ENCODE data around the gene SIGLEC12. TPM values are rescaled to one million over a fixed set of nuclear protein-coding genes. Genes with fewer than 3 reads are reported as not detected.

SIGLEC12 gene
- total RNA-seq, 1 donor from 2014 or later = not detected

DNA sequence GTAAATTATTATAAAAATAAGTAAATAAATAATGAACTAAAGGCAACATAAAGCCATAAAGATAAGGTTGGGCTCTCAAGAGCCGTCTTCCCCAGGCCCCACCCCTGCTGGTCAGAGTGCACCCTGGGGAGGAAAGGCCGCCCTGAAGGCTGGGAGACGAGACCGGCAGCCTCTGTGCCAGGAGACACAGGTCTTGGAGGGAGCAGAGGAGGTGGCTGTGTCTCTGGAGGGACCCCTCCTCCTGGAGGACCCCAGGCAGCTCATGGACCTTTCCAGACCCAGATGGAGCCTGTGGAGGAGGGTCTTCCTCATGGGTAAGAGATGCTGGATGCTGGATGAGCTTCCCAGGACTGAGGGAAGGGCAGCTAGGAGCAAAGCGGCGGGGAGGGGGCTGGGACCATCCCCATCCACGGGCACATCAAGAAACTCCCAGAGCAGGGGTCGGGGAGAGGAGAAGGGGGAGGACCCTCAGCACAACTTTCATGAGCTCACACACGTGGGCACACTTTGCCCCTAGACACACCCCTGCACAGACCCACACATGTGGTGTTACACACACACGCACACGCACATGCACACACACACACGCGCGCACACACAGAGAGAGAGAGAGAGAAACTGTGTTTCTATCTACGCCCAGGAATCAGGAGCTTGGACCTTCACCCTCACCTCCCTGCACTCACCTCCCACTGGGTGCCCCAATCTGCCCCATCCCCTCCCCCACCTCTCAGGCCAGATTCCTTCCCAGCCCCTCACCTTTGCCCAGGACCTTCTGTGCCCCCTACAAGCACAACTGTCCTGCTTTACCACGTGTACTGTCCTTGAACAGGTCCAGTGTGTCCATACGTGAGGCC is 23.0 kb downstream of the SIGLEC12 start, which contains the start of gene CEACAM18:
Gene CEACAM18 (plus strand): TSS at position 159 of the 854 bp plus-strand sequence.
- Mint-ChIP-seq H3K36me3 (ENCODE audit: low read depth, unreplicated experiment) (peaks cover 9% of the 10 kb centered on the region), H3K4me3 (ENCODE audit: unreplicated experiment) (no peak within 1 kb of the TSS), H3K9me3 (ENCODE audit: unreplicated experiment) (no peaks in the 10 kb centered on the region), H3K27me3 (ENCODE audit: unreplicated experiment) (peaks cover 6% of the 10 kb centered on the region), H3K27ac (ENCODE audit: unreplicated experiment) (no peak within 1 kb of the TSS), H3K4me1 (ENCODE audit: unreplicated experiment) (no peaks in the 10 kb centered on the region)
- TF ChIP-seq, protein P1, sequence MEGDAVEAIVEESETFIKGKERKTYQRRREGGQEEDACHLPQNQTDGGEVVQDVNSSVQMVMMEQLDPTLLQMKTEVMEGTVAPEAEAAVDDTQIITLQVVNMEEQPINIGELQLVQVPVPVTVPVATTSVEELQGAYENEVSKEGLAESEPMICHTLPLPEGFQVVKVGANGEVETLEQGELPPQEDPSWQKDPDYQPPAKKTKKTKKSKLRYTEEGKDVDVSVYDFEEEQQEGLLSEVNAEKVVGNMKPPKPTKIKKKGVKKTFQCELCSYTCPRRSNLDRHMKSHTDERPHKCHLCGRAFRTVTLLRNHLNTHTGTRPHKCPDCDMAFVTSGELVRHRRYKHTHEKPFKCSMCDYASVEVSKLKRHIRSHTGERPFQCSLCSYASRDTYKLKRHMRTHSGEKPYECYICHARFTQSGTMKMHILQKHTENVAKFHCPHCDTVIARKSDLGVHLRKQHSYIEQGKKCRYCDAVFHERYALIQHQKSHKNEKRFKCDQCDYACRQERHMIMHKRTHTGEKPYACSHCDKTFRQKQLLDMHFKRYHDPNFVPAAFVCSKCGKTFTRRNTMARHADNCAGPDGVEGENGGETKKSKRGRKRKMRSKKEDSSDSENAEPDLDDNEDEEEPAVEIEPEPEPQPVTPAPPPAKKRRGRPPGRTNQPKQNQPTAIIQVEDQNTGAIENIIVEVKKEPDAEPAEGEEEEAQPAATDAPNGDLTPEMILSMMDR (IDR thresholded peaks at IDR 0.05; ENCODE audit: unreplicated experiment) = no peak
- DNase-seq (ENCODE audit: low spot score) = no peak

DNA sequence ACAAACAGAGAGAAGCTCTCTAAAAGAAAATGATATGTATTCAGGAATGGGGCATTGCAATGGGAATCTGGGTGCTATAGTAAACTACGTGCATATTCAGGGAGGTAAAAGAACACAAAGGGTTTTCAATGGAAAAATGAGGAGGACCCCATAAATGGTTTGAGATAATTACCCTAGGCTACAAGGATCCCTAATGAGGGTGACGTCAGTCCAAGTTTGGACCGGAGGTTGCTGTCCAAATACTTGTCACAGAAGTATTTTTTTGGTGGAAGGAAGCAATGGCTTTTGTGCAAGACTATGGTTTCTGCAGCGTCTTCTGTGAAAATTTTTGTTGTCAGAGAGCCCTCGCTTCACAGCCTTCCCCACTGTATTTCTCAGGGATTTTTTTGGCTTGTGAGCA is 24.3 kb downstream of the SIGLEC12 start:
- DNase-seq (ENCODE audit: low spot score) = no peak
- Mint-ChIP-seq H3K4me3 (ENCODE audit: unreplicated experiment) (no peak overlapping the region), H3K27me3 (ENCODE audit: unreplicated experiment) (peaks cover 6% of the 10 kb centered on the region), H3K36me3 (ENCODE audit: low read depth, unreplicated experiment) (peaks cover 9% of the 10 kb centered on the region), H3K4me1 (ENCODE audit: unreplicated experiment) (peaks cover 3% of the 10 kb centered on the region), H3K9me3 (ENCODE audit: unreplicated experiment) (no peaks in the 10 kb centered on the region), H3K27ac (ENCODE audit: unreplicated experiment) (no peak overlapping the region)
- TF ChIP-seq, protein P1 (IDR thresholded peaks at IDR 0.05; ENCODE audit: unreplicated experiment) = no peak

DNA sequence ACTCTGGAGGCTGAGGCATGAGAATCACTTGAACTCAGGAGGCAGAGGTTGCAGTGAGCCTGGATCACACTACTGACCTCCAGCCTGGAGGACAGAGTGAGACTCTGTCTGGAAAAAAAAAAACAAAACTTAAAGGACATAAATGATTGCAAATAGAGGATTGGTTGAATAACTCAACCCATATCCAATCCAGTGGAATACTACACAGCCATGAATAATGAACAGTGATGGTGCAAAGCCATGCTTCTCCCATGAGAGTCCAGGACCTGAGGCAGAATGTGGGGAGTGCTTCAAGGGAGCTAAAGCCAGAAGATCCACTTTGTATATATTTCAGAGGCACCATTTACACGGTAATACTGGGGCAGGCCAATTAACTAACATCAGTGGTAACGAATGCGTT is 25.4 kb downstream of the SIGLEC12 start:
- Mint-ChIP-seq H3K36me3 (ENCODE audit: low read depth, unreplicated experiment) (peaks cover 9% of the 10 kb centered on the region), H3K27me3 (ENCODE audit: unreplicated experiment) (peaks cover 6% of the 10 kb centered on the region), H3K4me1 (ENCODE audit: unreplicated experiment) (peaks cover 3% of the 10 kb centered on the region), H3K4me3 (ENCODE audit: unreplicated experiment) (no peak overlapping the region), H3K27ac (ENCODE audit: unreplicated experiment) (no peak overlapping the region), H3K9me3 (ENCODE audit: unreplicated experiment) (no peaks in the 10 kb centered on the region)
- no peak for DNase-seq (ENCODE audit: low spot score)
- TF ChIP-seq, protein P1 (IDR thresholded peaks at IDR 0.05; ENCODE audit: unreplicated experiment) = no peak

DNA sequence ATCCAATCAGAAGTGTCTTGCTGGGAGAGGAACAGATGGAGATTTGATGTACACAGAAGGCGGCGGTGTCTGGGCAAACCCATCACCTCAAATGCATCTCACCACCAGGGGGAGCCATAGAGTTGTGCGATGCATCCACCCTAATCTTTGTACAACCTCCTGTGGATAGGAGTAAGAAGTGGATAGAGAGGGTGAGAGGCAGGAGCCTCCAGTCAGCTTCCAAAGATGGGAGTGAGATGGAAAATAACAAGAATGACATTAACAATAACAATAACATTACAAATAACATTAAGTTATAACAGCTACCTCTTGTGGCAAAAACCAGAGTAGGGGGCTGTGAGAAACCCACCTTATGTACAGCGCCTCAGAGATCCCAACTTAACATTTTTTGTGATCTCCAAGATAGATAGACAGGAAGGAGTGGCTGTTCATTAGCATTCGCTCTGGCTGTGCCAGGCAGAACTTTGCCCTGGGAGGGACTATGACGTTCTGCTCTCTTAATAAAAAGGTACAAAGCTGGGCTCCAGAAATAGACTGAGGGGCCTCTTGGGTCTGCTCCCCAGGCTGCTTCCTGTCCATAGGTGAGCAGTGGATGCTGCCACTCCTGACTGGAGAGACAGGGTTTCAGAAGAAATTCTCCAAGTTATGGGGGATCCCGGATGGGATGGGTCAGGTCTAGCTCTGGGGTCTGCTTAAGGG is 28.4 kb downstream of the SIGLEC12 start:
- H3K27me3 Mint-ChIP-seq (ENCODE audit: unreplicated experiment) = no peaks in the 10 kb centered on the region
- H3K27ac Mint-ChIP-seq (ENCODE audit: unreplicated experiment) = no peak overlapping the region
- DNase-seq (ENCODE audit: low spot score) = peak; percentile 84
- TF ChIP-seq, protein P1 (IDR thresholded peaks at IDR 0.05; ENCODE audit: unreplicated experiment) = peak; percentile 91
- peaks cover 15% of the 10 kb centered on the region for H3K4me1 Mint-ChIP-seq (ENCODE audit: unreplicated experiment)
- no peaks in the 10 kb centered on the region for H3K36me3 Mint-ChIP-seq (ENCODE audit: low read depth, unreplicated experiment)
- H3K4me3 Mint-ChIP-seq (ENCODE audit: unreplicated experiment) = no peak overlapping the region
- no peaks in the 10 kb centered on the region for H3K9me3 Mint-ChIP-seq (ENCODE audit: unreplicated experiment)

DNA sequence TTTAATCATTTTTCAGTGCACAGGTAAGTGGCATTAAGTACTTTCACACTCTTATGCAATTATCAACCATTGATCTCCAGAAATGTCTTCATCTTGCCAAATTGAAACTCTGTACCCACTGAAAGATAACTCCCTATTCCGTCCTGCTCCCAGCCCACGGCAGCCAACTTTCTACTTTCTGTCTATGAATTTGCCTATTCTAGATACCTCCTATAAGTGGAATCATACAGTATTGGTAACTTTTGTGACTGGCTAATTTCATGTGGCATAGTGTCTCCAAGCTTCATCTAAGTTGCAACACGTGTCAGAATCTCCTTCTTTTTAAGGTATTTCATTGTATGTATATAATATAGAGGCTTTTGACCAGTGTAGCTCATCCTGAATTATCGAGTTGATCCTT is 29.0 kb downstream of the SIGLEC12 start:
- no peaks in the 10 kb centered on the region for H3K27me3 Mint-ChIP-seq (ENCODE audit: unreplicated experiment)
- DNase-seq (ENCODE audit: low spot score) = no peak
- H3K4me3 Mint-ChIP-seq (ENCODE audit: unreplicated experiment) = no peak overlapping the region
- H3K27ac Mint-ChIP-seq (ENCODE audit: unreplicated experiment) = no peak overlapping the region
- H3K4me1 Mint-ChIP-seq (ENCODE audit: unreplicated experiment) = peaks cover 20% of the 10 kb centered on the region
- no peaks in the 10 kb centered on the region for H3K9me3 Mint-ChIP-seq (ENCODE audit: unreplicated experiment)
- TF ChIP-seq, protein P1 (IDR thresholded peaks at IDR 0.05; ENCODE audit: unreplicated experiment) = no peak
- no peaks in the 10 kb centered on the region for H3K36me3 Mint-ChIP-seq (ENCODE audit: low read depth, unreplicated experiment)
